ENCODE data around the gene ISG20.

GRCh38 chr15:88654430-88655102 lies 15.8 kb downstream of the ISG20 start:
- TF ChIP-seq EZH2 (IDR thresholded peaks at IDR 0.05; ENCODE audit: insufficient read depth, poor library complexity, severe bottlenecking) (no peak), EZH2phosphoT487 (IDR thresholded peaks at IDR 0.05; ENCODE audit: insufficient read depth, low read depth) (no peak)

Measured in GM23248 (cell line).